ENCODE measurements around the gene PDE1C.

DNA sequence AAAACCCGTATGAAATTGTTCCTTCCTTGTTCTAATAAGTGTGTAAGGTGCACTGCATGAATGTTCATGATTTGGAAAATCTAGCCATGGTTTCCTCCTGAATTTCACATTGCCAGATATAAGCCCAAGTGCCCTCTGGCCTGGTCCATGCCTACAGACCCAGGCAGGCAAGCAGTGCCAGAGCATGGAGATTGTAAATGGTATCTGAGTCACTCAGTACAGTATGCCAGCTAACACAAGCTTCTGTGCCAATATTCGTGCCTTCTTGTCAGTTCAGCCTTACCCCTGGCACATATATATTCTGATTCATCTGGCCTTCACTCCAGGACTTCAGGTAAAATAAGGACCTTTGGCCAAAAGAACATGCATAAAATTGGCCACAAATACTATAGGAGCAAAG lies 38.4 kb upstream of the PDE1C start:
- TF ChIP-seq POLR2A (IDR thresholded peaks at IDR 0.05), result no peak
- TF ChIP-seq, protein P1, sequence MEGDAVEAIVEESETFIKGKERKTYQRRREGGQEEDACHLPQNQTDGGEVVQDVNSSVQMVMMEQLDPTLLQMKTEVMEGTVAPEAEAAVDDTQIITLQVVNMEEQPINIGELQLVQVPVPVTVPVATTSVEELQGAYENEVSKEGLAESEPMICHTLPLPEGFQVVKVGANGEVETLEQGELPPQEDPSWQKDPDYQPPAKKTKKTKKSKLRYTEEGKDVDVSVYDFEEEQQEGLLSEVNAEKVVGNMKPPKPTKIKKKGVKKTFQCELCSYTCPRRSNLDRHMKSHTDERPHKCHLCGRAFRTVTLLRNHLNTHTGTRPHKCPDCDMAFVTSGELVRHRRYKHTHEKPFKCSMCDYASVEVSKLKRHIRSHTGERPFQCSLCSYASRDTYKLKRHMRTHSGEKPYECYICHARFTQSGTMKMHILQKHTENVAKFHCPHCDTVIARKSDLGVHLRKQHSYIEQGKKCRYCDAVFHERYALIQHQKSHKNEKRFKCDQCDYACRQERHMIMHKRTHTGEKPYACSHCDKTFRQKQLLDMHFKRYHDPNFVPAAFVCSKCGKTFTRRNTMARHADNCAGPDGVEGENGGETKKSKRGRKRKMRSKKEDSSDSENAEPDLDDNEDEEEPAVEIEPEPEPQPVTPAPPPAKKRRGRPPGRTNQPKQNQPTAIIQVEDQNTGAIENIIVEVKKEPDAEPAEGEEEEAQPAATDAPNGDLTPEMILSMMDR (IDR thresholded peaks at IDR 0.05), result no peak
